Uterus (tissue), 4 donors: Measurements from ENCODE around the gene OTOG. TPM values are rescaled to one million over a fixed set of nuclear protein-coding genes. Genes with fewer than 3 reads are reported as not detected.

Experiments
- DNase-seq, 2 donors: peaks; one replicate each; pipeline ENCODE4 v3.0.0-alpha.2; 2019 to 2020
- H3K27ac ChIP-seq, 2 donors: fragments of 200-600 bp; sonication (generic); 1 replicate in 1 of 2; 2 replicates in 1 of 2; pipeline ENCODE4 v1.5.1; 2016 to 2018
- H3K27me3 ChIP-seq, 2 donors: fragments of 200-600 bp; sonication (generic); one replicate each; pipeline ENCODE4 v1.5.1; 2018 to 2019; ENCODE audit warnings: control low read depth in 1 of 2
- H3K36me3 ChIP-seq, 2 donors: fragments of 200-600 bp; sonication (generic); one replicate each; pipeline ENCODE4 v1.5.1; 2019; ENCODE audit warnings: control low read depth in 1 of 2
- H3K4me1 ChIP-seq, 2 donors: fragments of 200-600 bp; sonication (generic); one replicate each; pipeline ENCODE4 v1.5.1; 2018 to 2019; ENCODE audit warnings: control low read depth in 1 of 2
- H3K4me3 ChIP-seq, 2 donors: fragments of 200-600 bp; sonication (generic); 1 replicate in 1 of 2; 2 replicates in 1 of 2; pipeline ENCODE4 v1.5.1; 2018 to 2019; ENCODE audit warnings: mild to moderate bottlenecking in 1 of 2
- H3K9me3 ChIP-seq, 2 donors: fragments of 200-600 bp; sonication (generic); one replicate each; pipeline ENCODE4 v1.5.1; 2019; ENCODE audit warnings: control low read depth in 1 of 2
- POLR2A ChIP-seq, 2 donors: fragments of 450-650 bp; IDR thresholded peaks; one replicate each; pipeline ENCODE4 v1.6.1; 2016; ENCODE audit warnings: antibody characterized with exemption in 2 of 2, mild to moderate bottlenecking in 1 of 2, moderate library complexity in 1 of 2
- intact Hi-C: fragments of 100-400 bp; cut with DNase I; formaldehyde crosslinking; loops from one replicate; pipeline ENCODE4 v1.15.1; 2023; ENCODE audit warnings: low total_unique reads
- total RNA-seq, 4 donors: library from RNA; depleted of rRNA in 3 of 4; stranded (reverse); fragments of >200 nt in 3 of 4; gene quantifications; one replicate each; pipeline versions ENCODE4 v1.1.0 to v1.2.4, GENCODE V29; 2014 to 2023
- TF ChIP-seq, protein P1 (sequence below), 4 experiments: fragments of 200-600 bp in 2 of 4; fragments of 450-650 bp in 2 of 4; sonication (generic) in 2 of 4; IDR thresholded peaks; one replicate each; pipeline ENCODE4 v1.5.1; 2016 to 2019; ENCODE audit warnings: antibody characterized with exemption in 4 of 4, mild to moderate bottlenecking in 2 of 4, moderate library complexity in 1 of 4
- donor health status: DM: yes; HTN: yes; CAD: no.

The OTOG gene
- total RNA-seq, 4 donors from 2014 or later = under 0.01 TPM; not detected in 3

- TF ChIP-seq POLR2A (IDR thresholded peaks at IDR 0.05) = no peak
- TF ChIP-seq, protein P1, sequence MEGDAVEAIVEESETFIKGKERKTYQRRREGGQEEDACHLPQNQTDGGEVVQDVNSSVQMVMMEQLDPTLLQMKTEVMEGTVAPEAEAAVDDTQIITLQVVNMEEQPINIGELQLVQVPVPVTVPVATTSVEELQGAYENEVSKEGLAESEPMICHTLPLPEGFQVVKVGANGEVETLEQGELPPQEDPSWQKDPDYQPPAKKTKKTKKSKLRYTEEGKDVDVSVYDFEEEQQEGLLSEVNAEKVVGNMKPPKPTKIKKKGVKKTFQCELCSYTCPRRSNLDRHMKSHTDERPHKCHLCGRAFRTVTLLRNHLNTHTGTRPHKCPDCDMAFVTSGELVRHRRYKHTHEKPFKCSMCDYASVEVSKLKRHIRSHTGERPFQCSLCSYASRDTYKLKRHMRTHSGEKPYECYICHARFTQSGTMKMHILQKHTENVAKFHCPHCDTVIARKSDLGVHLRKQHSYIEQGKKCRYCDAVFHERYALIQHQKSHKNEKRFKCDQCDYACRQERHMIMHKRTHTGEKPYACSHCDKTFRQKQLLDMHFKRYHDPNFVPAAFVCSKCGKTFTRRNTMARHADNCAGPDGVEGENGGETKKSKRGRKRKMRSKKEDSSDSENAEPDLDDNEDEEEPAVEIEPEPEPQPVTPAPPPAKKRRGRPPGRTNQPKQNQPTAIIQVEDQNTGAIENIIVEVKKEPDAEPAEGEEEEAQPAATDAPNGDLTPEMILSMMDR (IDR thresholded peaks at IDR 0.05) = no peak
- DNase-seq = no peak
- no peaks in the 10 kb centered on the region for H3K4me1 ChIP-seq
- no peak overlapping the region for H3K27ac ChIP-seq
- H3K9me3 ChIP-seq = no peaks in the 10 kb centered on the region
- no peak overlapping the region for H3K4me3 ChIP-seq
- H3K36me3 ChIP-seq = no peaks in the 10 kb centered on the region
- intact Hi-C loops = no loop called here
- no peaks in the 10 kb centered on the region for H3K27me3 ChIP-seq
These were observed 92.7 kb downstream of the OTOG start for GRCh38 chr11:17639781-17640180.

GRCh38 chr11:17640493-17641164 is 93.6 kb downstream of the OTOG start:
- H3K4me3 ChIP-seq = no peak overlapping the region
- H3K36me3 ChIP-seq = no peaks in the 10 kb centered on the region
- TF ChIP-seq, protein P1 (IDR thresholded peaks at IDR 0.05) = no peak
- TF ChIP-seq POLR2A (IDR thresholded peaks at IDR 0.05) = no peak
- no peaks in the 10 kb centered on the region for H3K4me1 ChIP-seq
- no peaks in the 10 kb centered on the region for H3K27me3 ChIP-seq
- DNase-seq = no peak
- no peak overlapping the region for H3K27ac ChIP-seq
- intact Hi-C loops = no loop called here
- H3K9me3 ChIP-seq = no peaks in the 10 kb centered on the region

DNA sequence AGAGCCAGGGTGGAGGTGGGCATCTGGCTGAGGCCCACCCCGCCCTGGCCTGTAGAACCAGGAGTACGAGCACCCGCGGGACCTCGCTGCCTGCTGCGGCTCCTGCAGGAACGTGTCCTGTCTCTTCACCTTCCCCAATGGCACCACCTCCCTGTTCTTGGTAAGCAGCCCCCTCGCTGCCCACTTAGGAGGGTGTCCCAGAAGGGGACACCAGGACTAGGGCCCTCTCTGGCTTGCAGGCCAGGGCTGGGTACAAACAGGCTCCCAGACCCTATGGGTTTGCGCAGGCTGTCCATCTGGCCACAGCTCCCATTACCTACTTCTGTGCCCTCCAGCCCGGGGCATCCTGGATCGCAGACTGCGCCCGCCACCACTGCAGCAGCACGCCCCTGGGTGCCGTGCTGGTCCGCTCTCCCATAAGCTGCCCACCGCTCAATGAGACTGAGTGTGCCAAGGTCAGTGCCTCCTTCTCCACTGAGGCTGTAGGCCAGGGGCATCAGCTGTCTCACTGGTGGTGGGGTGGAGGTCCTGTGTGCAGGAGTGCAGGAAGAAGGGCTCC is 94.8 kb downstream of the OTOG start:
- H3K27me3 ChIP-seq = no peaks in the 10 kb centered on the region
- H3K27ac ChIP-seq = no peak overlapping the region
- intact Hi-C loops = no loop called here
- no peaks in the 10 kb centered on the region for H3K4me1 ChIP-seq
- H3K4me3 ChIP-seq = no peak overlapping the region
- H3K36me3 ChIP-seq = no peaks in the 10 kb centered on the region
- no peaks in the 10 kb centered on the region for H3K9me3 ChIP-seq
- TF ChIP-seq, protein P1 (IDR thresholded peaks at IDR 0.05) = no peak
- TF ChIP-seq POLR2A (IDR thresholded peaks at IDR 0.05) = no peak
- DNase-seq = no peak

DNA sequence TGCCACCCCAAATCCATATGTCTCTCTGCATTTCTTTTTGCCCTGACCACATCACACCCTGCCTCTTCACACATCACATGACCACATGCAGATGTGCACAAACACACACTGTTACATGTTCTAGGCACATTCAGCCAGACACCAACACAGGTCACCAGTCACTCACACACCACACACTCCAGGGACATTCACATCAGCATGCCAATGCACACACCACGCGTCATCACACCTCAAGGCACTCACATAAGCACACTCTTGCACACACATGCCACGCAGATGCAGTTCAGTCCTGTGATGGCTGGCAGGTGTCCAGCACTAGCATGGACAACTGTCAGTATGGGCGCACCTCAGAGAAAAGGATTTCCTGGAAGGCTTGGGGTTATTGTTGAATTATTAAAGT is 95.3 kb downstream of the OTOG start:
- no peaks in the 10 kb centered on the region for H3K36me3 ChIP-seq
- TF ChIP-seq, protein P1 (IDR thresholded peaks at IDR 0.05) = no peak
- TF ChIP-seq POLR2A (IDR thresholded peaks at IDR 0.05) = no peak

DNA sequence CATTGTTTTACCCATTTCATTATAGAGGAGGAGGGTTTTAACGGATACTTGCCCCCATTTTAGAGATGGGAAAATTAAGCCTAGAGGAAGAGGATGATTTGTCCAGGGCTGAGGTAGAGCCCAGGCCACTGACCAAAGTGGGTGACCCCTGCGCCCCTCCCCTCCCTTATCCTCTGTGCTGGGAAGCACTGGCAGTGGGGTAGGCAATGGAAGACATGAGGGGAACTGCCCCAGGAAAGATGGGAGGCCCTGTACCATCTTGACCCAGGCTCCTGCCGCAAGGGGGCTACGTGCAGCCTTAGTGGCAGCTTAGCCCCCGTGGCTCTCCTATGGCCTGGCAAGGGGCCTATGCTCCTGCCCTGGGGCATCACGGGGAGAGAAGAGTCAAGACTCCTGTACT is 95.9 kb downstream of the OTOG start:
- DNase-seq = no peak
- Histone ChIP-seq H3K4me3 (no peak overlapping the region), H3K36me3 (no peaks in the 10 kb centered on the region), H3K27ac (no peak overlapping the region), H3K4me1 (no peaks in the 10 kb centered on the region), H3K27me3 (no peaks in the 10 kb centered on the region), H3K9me3 (no peaks in the 10 kb centered on the region)
- TF ChIP-seq, protein P1 (IDR thresholded peaks at IDR 0.05) = no peak
- no peak for TF ChIP-seq POLR2A (IDR thresholded peaks at IDR 0.05)
- intact Hi-C loops = no loop called here

More for the DNA sequence above, 95.3 kb downstream of the OTOG start:
- no peak overlapping the region for H3K4me3 ChIP-seq
- no peak overlapping the region for H3K27ac ChIP-seq
- DNase-seq = no peak
- no peaks in the 10 kb centered on the region for H3K4me1 ChIP-seq
- intact Hi-C loops = no loop called here
- no peaks in the 10 kb centered on the region for H3K27me3 ChIP-seq
- H3K9me3 ChIP-seq = no peaks in the 10 kb centered on the region
